C1 segment of cervical spinal cord (tissue), 14 donors: ENCODE data around the gene CISH.

Source experiments
- DNase-seq, 14 donors: peaks; one replicate each; lab custom pipeline; 2025; lab: John Stamatoyannopoulos, UW

CISH gene

DNA sequence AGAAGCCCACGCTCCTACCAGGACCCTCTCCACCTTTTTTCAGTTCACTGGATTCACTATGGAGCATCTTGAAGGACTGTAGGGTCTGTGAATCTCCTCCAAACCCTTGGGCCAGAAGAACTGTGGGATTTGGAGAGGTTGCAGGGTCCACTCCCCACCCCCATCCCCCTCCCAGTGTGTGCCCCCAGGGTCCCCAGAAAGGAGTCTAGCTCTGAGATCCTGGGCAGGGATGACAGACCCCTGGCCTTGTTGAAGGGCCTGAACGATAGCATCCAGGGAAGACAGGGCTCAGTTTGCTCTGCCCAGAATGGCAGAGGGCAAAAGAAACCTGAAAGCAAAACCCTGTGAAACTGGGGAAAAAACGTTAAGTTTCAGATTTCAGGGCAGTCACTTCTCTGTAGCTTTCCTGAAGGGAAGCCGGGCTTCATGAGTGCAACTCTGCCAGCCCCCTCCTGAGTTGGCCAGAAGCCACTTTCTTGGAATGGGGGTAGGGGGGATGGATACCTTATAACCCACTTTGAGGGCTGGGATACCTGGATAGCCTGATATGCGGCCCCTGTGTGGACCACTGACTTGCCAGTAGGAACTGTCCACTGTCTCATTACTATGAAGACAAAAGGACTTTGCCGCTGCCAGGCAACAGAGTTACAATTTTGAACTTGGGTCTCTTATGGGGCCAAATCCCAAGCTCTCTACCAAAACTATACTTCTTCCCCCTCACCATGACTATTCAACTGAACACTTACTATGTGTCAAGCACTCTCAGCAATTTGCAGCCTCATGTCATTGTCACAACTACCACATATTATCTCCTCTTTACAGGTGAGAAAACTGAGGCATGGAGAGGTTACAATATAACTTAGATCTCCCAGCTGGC is 1.6 kb upstream of the CISH start:
- DNase-seq: no peak

DNA sequence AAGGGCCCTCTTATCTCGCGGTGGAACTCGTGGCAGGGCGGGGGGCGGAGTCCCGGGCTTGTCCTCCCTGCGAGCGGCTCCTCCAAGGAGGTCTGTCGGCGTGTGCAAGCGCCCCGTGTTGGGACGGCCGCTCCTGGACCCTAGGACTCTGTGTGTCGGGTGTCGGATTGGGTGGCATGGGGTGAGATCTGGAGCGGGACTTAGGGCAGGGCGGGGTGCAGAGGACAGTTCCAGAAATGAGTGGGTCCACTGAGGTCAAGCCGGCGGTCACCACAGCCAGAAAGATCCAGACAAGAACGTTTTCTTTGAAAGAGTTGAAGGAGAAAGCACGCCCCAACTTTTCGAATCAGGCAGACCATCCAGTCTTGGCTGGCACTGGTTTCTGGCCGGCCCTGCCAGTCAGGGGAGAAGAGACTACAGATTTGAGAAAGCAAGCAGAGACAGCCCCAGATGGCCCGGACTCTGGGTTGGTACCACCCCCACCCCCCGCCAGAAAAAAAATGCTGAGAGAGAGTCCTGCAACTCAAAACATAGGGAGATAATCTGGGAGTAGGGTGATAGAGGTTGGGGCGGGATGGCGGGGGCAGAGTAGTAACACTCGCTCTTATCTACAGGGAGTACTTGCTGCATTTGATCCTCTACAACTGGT is 784 bp upstream of the CISH start:
- no peak for DNase-seq

GRCh38 chr3:50610992-50611463 is 546 bp downstream of the CISH start:
- DNase-seq: no peak

DNA sequence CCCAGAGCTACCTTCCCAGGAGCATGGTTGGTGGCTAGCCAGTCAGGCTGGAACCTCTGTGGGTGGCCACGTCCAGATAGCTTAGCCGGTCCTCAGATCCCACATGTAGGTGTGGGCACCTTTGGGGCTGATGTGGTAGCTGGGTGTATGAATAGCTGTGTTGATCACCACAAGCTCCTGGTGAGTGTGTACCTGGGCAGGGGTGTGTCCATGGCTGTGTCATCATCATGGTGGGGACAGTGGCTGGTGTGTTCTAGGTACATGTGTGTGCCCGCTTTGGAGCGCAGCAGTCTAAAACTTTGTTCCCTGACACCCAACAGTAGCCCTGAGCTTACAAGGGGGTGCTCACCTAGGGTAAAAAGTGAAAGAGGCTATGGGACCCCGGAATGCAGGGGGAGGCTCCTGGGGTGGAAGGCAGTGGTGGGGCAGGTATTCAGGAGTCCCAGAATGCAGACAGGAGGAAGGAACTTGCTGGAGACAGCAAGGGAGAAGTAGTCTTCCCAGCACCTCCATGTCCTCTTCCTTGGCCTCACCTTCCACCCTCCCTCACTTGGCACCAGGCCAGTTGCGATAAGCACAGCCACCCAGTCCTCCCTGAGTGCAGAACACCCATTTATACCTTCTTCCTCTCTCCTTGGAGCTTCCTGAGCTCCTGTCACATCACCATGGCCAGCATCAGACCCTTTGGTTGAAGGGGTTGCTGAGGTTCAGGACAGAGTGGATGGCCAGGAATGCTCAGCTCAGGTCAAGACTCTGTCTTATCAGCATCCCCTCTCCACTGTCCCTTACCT is 1.2 kb downstream of the CISH start:
- DNase-seq: no peak

GRCh38 chr3:50609763-50610085 is 1.9 kb downstream of the CISH start:
- no peak for DNase-seq

DNA sequence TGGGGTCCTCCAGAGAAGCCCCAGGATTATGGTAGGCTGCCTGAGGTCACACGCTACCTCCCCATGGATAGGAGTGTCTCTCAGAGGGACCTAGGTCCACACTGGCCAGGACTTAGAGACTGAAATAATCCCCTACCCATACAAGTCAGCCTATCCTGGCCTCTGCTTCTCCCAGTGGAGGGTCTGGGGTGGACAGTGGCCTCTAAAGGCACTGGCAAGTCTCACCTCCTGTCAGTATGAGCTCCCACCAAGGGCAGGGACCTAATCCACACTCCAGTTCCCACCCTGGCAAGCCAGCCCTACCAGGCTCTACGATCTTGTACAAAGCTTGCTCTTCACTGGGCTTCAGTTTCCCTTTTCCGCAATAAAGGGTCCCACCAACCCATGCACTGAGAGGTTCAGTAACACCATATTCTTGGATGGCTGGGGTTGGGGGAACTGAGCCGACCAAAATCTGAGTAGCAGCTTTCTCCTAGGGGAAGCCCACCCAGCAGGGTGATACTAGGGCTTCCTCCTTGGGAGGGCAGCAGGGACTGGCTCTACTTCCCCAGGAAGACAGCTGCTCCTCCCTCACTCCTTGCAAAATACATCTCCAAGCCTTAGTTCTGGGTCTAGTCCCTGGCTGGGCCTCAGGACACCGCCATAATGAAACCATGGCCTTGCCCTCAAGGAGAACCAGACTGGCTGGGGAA is 2.4 kb downstream of the CISH start:
- DNase-seq: no peak

DNA sequence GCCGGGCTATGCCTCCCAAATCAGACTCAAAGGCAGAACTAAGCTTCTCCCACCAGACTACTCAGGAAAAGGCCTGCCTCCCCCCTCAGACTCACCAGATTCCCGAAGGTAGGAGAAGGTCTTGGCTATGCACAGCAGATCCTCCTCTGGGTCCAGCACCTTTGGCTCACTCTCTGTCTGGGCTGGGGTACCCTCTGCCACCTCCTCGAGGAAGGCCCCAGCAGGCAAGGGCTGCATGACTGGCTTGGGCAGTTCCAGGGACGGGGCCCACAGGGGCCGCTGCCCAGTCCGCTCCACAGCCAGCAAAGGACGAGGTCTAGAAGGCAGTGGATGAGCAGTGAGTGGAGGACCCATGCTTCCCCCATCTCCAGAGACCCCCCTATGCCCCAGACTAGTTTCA is 3.3 kb downstream of the CISH start:
- DNase-seq: no peak

DNA sequence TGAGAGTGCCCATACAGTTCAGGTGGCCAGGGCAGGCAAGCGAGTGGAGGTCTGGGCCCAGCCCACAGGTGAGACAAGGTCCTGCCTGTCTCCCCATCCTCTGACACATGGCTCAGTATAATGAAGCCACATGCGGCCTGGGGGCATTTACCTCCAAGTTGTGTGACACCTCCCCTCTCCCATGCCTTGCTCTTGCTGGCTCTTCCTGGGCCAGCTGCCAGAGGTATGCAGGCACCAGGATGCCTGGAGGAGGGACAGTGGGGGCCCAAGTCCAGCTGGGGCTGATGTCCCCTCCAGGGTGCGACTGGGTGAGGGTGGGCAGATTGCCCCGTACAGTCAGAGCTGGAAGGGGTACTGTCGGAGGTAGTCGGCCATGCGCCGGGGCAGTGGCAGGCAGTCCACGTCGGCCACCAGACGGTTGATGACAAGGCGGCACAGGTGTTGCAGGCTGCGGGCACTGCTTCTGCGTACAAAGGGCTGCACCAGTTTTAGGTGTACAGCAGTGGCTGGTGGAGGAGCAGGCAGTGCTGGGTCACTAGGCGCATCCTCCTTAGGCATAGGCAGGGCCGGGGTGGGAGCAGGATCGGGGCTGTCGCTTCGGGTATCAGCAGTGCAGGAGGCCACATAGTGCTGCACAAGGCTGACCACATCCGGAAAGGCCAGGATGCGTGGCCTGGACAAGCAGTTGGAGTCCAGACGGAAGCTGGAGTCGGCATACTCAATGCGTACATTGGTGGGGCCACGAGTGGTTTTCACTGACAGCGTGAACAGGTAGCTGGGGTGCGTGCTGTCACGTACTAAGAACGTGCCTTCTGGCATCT is 4.1 kb downstream of the CISH start:
- DNase-seq: no peak

- no peak for DNase-seq
Measured at GRCh38 chr3:50606596-50606995, 5.0 kb downstream of the CISH start.

DNA sequence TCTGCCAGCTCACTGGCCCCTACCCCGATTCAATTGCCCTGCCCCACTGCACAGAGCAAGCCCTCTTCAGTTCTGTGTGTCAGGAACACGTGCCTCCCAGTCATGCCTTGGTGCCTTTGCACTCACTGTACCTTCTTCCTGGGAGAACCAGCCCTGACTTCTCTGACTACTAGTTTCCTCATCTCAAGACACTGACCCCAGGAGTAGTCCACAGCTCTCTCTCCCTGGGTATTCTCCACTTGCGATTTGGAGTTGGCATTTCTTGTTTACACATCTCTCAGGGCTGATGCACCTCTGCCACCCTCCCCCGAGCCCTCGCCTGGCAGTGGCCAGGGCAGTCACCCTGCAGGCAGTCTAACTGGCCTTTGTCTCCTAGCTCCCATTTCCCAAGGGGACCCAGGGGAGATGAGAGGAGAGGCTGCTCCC is 5.7 kb downstream of the CISH start:
- no peak for DNase-seq

DNA sequence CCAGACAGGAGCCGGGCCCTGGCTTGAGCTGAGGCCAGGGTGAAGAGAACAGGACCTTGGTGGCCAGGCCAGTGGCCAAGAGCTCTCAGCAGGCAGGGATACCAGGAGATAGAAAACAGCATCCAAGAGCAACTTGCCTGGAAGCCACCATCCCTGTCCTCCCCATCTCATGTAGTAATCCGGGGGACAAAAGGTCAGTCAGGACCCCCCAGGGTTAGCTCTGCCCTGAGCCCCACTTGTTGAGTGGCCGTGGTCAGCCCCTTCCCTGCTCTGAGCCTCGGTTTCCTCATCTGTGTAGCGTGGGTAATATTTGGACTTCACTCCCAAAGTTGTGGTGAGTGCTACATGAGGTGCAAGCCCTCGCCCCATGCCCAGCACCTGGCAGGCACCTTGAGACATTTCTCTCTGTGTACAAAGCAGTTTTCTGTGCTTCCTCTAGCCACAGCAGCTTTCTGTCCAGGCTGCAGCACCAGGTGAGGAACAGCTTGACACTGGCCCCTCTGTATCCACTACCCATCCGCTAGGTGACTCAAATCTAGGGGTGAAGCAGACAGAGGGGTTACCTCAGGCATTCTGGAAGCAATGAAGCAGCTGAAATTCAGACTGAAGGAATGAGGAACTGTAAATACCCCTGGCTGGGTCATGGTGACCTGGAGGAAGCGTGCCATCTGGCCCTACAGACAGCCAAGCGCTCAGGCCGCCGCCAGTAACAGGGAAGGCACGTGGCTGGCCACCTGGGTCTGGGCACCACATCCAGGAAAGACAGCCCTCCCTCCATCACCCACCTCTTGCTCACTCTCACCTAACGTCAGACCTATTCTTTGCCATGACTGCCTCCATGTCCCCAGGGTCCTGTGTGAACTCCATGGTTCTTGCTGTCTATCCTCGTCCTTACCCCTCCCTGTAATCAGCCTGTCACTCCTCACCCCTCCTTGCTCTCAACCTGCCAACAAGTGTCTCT is 6.7 kb downstream of the CISH start:
- peak in 4 of 14 donors; percentile 18 to 93 (median 38) for DNase-seq

GRCh38 chr3:50604110-50604621 is 7.4 kb downstream of the CISH start:
- no peak for DNase-seq

- no peak for DNase-seq
Measured at GRCh38 chr3:50603261-50604109, 8.1 kb downstream of the CISH start.

GRCh38 chr3:50602595-50603191 is 8.9 kb downstream of the CISH start:
- DNase-seq: no peak

- peak; percentile 22 to 89 (median 72) for DNase-seq
Measured at GRCh38 chr3:50600841-50601591, 10.6 kb downstream of the CISH start.

DNA sequence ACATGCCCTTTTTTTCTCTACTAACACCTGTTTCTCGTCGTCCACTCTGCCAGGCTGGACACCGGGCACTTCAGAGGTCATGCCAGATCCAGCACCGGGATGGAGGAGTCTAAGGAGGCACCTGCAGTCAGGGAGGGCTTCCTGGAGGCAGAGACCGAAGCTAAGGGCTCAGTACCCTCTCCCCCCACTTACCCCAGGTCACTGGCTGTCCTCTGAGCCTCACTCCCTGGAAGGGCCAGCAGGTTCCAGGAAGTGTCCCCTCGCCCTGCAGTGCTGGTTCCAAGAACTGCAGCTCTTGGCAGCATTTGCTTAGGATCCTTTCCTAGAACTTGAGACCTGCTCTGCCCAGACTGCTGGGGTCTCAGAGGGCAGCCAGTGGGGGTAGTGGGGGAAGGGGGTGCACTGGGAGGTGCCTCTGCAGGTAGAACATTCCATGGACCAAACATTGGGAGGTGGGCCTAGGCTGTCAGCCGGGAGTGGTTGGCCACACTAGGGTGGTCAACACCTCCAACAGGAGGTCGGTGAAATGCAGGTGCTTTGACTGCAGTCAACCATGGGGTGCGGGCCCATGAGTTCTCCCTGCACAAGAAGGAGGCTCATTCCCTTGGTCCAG is 11.3 kb downstream of the CISH start:
- DNase-seq: peak in 1 of 14 donors; percentile 57

- DNase-seq: no peak
Measured at GRCh38 chr3:50599716-50600118, 11.9 kb downstream of the CISH start.
